Osteoblast (primary cell): ENCODE data around the gene LRRC41. TPM values are rescaled to one million over a fixed set of nuclear protein-coding genes. Genes with fewer than 3 reads are reported as not detected.
"Not testable (repeated sequence)": the region's sequence is repeated elsewhere in the genome, so short reads cannot be mapped to it uniquely, and the experiment has no call there.

ENCODE experiments used
- DNase-seq: peaks from one replicate; pipeline ENCODE4 v3.0.0; 2011; ENCODE audit warnings: low spot score, mixed read lengths; ENCODE audit not compliant: insufficient read length; ENCODE audit errors: missing footprints
- H2AFZ ChIP-seq: 2 replicates; pipeline ENCODE4 v1.6.0; 2011; ENCODE audit warnings: mild to moderate bottlenecking, low read length
- H3K27ac ChIP-seq: 2 replicates; pipeline ENCODE4 v1.5.1; 2011; ENCODE audit warnings: mild to moderate bottlenecking, low read depth, low read length, moderate library complexity
- H3K27me3 ChIP-seq: 2 replicates; pipeline ENCODE4 v1.6.0; 2012; ENCODE audit warnings: mild to moderate bottlenecking, control low read depth, inconsistent platforms, low read length, moderate library complexity; ENCODE audit not compliant: insufficient read depth
- H3K36me3 ChIP-seq: 2 replicates; pipeline ENCODE4 v1.5.1; 2011; ENCODE audit warnings: mild to moderate bottlenecking, low read length, control low read depth, moderate library complexity; ENCODE audit not compliant: insufficient read depth
- H3K4me1 ChIP-seq: 2 replicates; pipeline ENCODE4 v1.5.1; 2011; ENCODE audit warnings: mild to moderate bottlenecking, low read length, control low read depth, moderate library complexity; ENCODE audit not compliant: insufficient read depth
- H3K4me2 ChIP-seq: 2 replicates; pipeline ENCODE4 v1.6.0; 2011; ENCODE audit warnings: mild to moderate bottlenecking, low read length; ENCODE audit not compliant: insufficient read depth
- H3K4me3 ChIP-seq: fragments of 200-600 bp; sonication (generic); 3 replicates; pipeline ENCODE4 v1.5.1; 2012; ENCODE audit warnings: mild to moderate bottlenecking, low read length, inconsistent platforms; ENCODE audit not compliant: insufficient read depth
- H3K79me2 ChIP-seq: 2 replicates; pipeline ENCODE4 v1.6.0; 2012; ENCODE audit warnings: mild to moderate bottlenecking, low read length, control low read depth, inconsistent platforms; ENCODE audit not compliant: insufficient read depth
- H3K9me3 ChIP-seq: 2 replicates; pipeline ENCODE4 v1.5.1; 2011; ENCODE audit warnings: low read depth, low read length, control low read depth
- H4K20me1 ChIP-seq: 2 replicates; pipeline ENCODE4 v1.6.0; 2012; ENCODE audit warnings: mild to moderate bottlenecking, low read length, control low read depth; ENCODE audit not compliant: insufficient read depth
- CTCF ChIP-seq: IDR thresholded peaks from 2 replicates; pipeline ENCODE4 v1.5.1; 2011; ENCODE audit warnings: mild to moderate bottlenecking, low read depth, low read length, moderate library complexity; ENCODE audit errors: extremely low read depth
- total RNA-seq: library from RNA; depleted of rRNA; stranded (reverse); fragments of >200 nt; gene quantifications from 2 replicates; pipeline ENCODE4 v1.2.3, GENCODE V29; 2012

Gene LRRC41
- total RNA-seq, 1 donor: 103 TPM

GRCh38 chr1:46334030-46334384, 30.6 kb upstream of the LRRC41 start:
- Histone ChIP-seq H4K20me1 (no peaks in the 10 kb centered on the region), H3K36me3 (no peaks in the 10 kb centered on the region), H3K27me3 (no peaks in the 10 kb centered on the region), H3K27ac (no peak overlapping the region), H3K4me2 (no peak overlapping the region), H2AFZ (no peak overlapping the region), H3K79me2 (no peaks in the 10 kb centered on the region), H3K4me1 (no peaks in the 10 kb centered on the region), H3K9me3 (no peaks in the 10 kb centered on the region), H3K4me3 (no peak overlapping the region)
- no peak for DNase-seq
- no peak for TF ChIP-seq CTCF

GRCh38 chr1:46333300-46334029, 30.0 kb upstream of the LRRC41 start:
- Histone ChIP-seq H3K27ac (no peak overlapping the region), H3K79me2 (no peaks in the 10 kb centered on the region), H3K4me1 (no peaks in the 10 kb centered on the region), H2AFZ (no peak overlapping the region), H3K4me2 (no peak overlapping the region), H3K9me3 (no peaks in the 10 kb centered on the region), H3K36me3 (no peaks in the 10 kb centered on the region), H3K27me3 (no peaks in the 10 kb centered on the region), H3K4me3 (no peak overlapping the region), H4K20me1 (no peaks in the 10 kb centered on the region)
- peak; percentile 86 for DNase-seq
- TF ChIP-seq CTCF: peak; percentile 51

- not testable (repeated sequence) for H3K4me3 ChIP-seq, H3K27me3 ChIP-seq, H3K79me2 ChIP-seq, H3K4me2 ChIP-seq, H4K20me1 ChIP-seq, H3K36me3 ChIP-seq, H3K9me3 ChIP-seq, H3K4me1 ChIP-seq, DNase-seq, H3K27ac ChIP-seq
- H2AFZ ChIP-seq: peak overlapping the region; percentile 29
These were observed 28.5 kb upstream of the LRRC41 start for GRCh38 chr1:46331786-46332540.

GRCh38 chr1:46330381-46330780, 27.0 kb upstream of the LRRC41 start:
- H3K36me3 ChIP-seq, H4K20me1 ChIP-seq, H3K9me3 ChIP-seq, H3K4me2 ChIP-seq, DNase-seq, H3K27ac ChIP-seq, H3K27me3 ChIP-seq, H3K4me1 ChIP-seq, H3K79me2 ChIP-seq, H3K4me3 ChIP-seq, H2AFZ ChIP-seq: not testable (repeated sequence)

GRCh38 chr1:46329807-46330206, 26.4 kb upstream of the LRRC41 start:
- not testable (repeated sequence) for DNase-seq, H4K20me1 ChIP-seq, H3K27ac ChIP-seq, H3K4me2 ChIP-seq, H3K4me1 ChIP-seq, H3K4me3 ChIP-seq, H2AFZ ChIP-seq, H3K79me2 ChIP-seq, H3K27me3 ChIP-seq, H3K36me3 ChIP-seq, H3K9me3 ChIP-seq

GRCh38 chr1:46328182-46328581, 24.8 kb upstream of the LRRC41 start:
- not testable (repeated sequence) for H2AFZ ChIP-seq, H3K9me3 ChIP-seq, H3K4me3 ChIP-seq, H3K4me2 ChIP-seq, H3K79me2 ChIP-seq, DNase-seq, H3K27ac ChIP-seq, H3K27me3 ChIP-seq, H4K20me1 ChIP-seq, H3K36me3 ChIP-seq, H3K4me1 ChIP-seq

- H3K27ac ChIP-seq, H3K4me3 ChIP-seq, DNase-seq, H3K4me1 ChIP-seq, H3K4me2 ChIP-seq, H3K79me2 ChIP-seq, H3K36me3 ChIP-seq, H2AFZ ChIP-seq, H4K20me1 ChIP-seq, H3K27me3 ChIP-seq, H3K9me3 ChIP-seq: not testable (repeated sequence)
These were observed 22.1 kb upstream of the LRRC41 start for GRCh38 chr1:46325285-46326076.
